G401.6 (cell line): ENCODE data around the gene ZNF28.
"Not testable (repeated sequence)": the region's sequence is repeated elsewhere in the genome, so short reads cannot be mapped to it uniquely, and the experiment has no call there.

Experiments used
- FAIRE-seq: peaks from 2 replicates; lab custom pipeline; 2012; peaks lifted over from hg19 to GRCh38; lab: Jason Lieb, UNC

The ZNF28 gene

DNA sequence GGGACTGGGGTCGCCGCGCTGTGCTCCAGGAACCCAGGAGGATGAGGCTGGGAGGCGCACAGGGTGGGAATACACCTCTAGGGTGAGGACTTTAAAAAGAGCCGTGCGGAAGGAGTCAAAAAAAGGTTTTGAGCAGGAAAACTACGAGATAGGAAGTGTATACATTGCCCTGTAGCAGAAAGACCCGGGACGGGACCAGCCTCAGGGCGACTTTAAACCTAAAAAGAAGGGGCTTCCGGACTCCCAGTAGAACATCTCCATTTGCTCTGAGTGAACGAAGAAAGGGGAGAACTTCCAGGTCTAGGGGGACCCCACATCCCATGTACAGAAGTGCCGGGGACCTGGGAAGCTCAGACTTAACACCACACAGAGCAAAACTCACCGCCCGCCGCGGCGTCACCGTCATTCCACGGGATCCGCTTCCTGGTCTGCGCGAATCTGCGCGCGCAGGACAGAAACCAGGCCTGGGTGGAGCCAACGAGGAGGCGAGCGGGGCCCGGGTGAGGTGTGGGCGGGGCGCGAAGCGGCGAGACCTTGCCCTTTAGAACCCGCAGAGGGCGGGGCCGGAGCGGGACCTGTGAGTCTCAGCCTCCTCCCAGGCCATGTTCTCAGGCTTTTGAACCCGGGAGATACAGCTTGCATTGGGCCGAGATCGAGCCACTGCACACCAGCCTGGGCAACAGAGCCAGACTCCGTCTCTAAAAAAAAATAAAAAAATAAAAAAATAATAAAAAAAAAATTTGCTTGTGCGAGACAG lies at the start of gene ZNF28:
ZNF28 (minus strand) TSS at position 430 of the 757 bp plus-strand sequence. CDS start 3,675 bp downstream, outside the sequence.
- not testable (repeated sequence) for FAIRE-seq

DNA sequence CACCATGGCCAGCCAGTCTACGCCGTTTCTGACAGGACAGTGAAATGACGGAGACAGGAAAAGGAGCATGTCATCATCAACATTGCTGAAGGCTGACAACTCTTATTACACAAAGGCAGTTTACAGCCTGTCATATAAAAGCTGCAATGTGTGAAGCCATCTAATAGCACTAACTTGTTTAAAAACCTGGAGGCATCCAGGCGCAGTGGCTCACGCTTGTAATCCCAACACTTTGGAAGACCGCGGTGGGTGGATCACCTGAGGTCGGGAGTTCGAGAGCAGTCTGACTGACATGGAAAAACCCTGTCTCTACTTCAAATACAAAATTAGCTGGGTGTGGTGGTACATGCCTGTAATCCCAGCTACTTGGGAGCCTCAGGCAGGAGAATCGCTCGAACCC lies 46.6 kb upstream of the ZNF28 start:
- FAIRE-seq, result not testable (repeated sequence)

DNA sequence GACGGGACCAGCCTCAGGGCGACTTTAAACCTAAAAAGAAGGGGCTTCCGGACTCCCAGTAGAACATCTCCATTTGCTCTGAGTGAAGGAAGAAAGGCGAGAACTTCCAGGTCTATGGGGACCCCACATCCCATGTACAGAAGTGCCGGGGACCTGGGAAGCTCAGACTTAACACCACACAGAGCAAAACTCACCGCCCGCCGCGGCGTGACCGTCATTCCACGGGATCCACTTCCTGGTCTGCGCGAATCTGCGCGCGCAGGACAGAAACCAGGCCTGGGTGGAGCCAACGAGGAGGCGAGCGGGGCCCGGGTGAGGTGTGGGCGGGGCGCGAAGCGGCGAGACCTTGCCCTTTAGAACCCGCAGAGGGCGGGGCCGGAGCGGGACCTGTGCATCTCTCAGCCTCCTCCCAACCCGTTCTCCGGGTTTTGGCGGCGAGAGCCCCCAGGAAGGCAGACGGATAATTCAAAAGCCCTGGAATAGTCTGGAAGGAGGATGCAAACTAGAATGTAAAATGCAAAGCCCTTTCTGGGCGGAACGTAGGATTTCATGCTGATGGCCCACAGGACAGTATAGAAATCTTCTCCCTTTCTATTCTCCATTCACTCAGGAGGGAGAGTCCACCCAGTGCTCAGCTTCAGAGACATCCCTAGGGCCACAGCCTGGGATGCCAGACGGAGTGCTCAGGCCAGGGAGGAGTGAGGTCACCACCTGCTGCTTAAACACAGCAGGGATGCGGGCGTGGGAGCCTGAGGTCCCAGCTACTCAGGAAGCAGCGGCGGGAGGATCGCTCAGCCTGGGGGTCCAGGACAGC lies 36.2 kb upstream of the ZNF28 start, which contains the start of gene ZNF468:
ZNF468 (minus strand) TSS at position 242 of the 814 bp plus-strand sequence. CDS start 3,347 bp downstream, outside the sequence.
- FAIRE-seq, result not testable (repeated sequence)

DNA sequence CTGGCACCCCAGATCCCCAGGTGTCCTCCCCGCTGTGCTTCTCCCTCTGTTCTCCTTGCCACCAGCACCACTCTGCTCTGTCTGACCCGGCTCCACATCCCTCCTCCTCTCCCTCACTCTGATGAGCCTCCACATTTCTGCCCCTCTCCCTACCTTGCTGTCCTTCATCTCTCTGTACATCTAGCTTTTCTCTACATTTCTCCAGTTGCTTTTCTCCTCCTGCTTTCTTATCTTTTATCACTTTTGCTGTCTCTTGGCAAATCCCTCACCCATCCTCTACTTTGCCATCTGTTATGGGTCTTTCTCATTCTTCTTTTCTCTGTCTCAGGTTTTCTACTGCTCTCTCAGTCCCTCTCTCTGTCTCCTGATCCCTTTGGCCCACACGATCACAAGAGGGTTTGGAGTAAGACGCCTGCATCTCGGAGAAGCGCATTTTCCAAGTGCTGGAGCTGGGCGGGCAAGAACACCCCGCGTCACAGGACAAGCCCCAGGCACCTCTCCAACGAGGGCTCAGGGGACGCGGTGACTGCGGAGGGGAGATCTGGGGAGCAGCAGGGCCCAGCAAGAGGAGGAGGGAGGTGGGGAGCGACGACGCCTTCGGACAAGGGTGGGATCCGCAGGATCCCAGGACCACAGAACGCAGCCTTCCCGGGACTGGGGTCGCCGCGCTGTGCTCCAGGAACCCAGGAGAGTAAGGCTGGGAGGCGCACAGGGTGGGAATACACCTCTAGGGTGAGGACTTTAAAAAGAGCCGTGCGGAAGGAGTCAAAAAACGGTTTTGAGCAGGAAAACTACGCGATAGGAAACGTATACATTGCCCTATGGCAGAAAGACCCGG lies 35.3 kb upstream of the ZNF28 start:
- not testable (repeated sequence) for FAIRE-seq

DNA sequence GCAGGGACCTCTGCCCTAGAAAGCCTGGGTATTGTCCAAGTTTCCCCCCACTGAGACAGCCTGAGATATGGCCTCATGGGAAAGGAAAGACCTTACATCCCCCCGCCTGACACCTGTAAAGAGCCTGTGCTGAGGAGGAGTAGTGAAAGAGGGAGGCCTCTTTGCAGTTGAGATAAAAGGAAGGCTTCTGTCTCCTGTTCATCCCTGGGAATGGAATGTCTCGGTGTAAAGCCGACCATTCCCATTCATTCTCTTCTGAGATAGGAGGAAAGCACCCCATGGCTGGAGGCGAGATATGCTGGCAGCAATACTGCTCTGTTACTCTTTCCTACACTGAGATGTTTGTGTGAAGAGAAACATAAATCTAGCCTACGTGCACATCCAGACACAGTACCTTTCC lies 25.9 kb upstream of the ZNF28 start:
- not testable (repeated sequence) for FAIRE-seq

DNA sequence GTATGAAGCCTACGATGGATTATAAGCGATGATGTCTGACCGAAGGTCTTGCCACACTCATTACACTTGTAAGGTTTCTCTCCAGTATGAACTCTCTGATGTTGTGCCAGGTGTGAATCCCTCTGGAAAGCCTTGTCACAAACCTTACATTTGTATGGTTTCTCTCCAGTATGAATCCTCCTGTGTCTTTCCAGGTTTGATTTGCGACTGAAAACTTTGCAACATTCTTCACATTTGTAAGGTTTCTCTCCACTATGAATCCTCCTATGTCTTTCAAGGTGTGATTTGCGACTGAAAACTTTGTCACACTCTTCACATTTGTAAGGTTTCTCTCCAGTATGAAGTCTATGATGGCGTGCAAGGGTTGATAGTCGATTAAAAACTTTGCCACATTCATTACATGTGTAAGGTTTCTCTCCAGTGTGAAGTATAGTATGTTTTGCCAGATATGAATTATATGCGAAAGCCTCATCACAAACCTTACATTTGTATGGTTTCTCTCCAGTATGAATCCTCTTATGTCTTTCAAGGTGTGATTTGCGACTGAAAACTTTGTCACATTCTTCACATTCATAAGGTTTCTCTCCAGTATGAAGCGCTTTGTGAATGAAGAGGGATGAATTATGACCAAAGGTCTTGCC lies 19.5 kb upstream of the ZNF28 start:
- not testable (repeated sequence) for FAIRE-seq

DNA sequence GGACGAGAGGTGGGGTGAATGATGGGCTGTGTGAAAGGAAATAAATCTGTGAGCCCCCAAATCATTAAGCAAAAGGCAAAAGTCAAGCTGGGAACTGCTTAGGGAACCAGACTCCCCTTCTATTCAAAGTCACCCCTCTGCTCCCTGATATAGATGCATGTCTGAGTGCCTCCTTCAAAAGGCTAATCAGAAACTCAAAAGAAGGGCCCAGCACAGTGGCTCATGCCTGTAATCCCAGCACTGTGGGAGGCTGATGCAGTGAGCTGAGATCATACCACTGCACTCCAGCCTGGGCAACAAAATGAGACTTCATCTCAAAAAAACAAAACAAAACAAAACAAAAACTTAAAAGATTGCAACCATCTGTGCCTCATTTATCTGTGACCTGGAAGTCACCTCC lies 12.9 kb upstream of the ZNF28 start:
- FAIRE-seq, result not testable (repeated sequence)

DNA sequence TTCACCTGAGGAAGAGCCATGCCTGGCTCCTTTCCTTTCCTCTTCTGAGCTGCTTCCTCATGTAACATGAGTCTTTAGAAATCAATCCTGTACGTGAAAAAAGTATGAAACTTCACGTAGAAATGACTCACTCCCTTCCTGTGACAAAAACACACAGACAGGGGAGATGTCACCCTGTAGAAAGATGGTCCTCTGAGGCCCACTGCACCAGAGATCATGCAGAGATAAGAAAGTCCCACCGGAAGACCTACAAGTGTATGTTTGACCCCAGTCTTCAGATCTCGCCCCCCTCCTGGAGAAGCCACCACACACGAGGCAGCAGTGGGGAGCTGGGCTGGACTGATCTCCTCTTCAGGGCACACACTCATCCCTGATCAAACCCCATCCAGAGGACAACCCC lies 12.1 kb upstream of the ZNF28 start:
- FAIRE-seq, result not testable (repeated sequence)

DNA sequence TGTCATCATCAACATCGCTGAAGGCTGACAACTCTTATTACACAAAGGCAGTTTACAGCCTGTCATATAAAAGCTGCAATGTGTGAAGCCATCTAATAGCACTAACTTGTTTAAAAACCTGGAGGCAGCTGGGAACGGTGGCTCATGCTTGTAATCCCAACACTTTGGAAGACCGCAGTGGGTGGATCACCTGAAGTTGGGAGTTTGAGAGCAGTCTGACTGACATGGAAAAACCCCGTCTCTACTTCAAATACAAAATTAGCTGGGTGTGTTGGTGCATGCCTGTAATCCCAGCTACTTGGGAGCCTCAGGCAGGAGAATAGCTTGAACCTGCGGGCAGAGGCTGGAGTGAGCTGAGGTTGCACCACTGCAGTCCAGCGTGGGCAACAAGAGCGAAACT lies 8.4 kb upstream of the ZNF28 start:
- not testable (repeated sequence) for FAIRE-seq

DNA sequence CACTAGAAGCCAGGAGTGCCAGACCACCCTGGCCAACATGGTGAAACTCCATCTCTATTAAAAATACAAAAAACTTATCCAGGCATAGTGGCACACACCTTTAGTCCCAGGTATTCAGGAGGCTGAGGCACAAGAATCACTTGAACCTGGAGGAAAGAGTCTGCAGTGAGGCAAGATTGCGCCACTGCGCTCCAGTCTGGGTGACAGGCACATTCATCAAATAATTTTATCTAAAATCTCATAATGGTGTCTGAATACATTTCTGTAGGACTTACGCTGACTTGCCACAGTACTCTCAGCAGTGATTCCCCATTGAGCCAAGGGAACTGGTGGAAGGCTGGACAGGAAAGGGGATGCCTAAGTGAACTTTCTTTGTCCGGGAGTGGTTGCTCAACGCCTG lies 4.3 kb upstream of the ZNF28 start:
- no peak for FAIRE-seq

DNA sequence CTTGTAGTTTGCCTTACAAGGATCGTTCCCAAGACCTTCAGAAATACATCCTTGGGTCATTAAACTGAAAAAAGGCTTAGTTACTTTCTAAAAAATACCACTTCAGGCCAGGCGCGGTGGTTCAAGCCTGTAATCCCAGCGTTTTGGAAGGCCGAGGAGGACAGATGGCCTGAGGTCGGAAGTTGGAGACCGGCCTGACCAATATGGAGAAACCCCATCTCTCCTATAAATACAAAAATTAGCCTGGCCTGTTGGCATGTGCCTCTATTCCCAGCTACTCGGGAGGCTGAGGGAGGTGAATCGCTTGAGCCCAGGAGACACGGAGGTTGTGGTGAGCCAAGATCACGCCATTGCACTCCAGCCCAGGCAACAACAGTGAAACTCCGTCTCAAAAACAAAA lies 2.2 kb upstream of the ZNF28 start:
- FAIRE-seq, result no peak

DNA sequence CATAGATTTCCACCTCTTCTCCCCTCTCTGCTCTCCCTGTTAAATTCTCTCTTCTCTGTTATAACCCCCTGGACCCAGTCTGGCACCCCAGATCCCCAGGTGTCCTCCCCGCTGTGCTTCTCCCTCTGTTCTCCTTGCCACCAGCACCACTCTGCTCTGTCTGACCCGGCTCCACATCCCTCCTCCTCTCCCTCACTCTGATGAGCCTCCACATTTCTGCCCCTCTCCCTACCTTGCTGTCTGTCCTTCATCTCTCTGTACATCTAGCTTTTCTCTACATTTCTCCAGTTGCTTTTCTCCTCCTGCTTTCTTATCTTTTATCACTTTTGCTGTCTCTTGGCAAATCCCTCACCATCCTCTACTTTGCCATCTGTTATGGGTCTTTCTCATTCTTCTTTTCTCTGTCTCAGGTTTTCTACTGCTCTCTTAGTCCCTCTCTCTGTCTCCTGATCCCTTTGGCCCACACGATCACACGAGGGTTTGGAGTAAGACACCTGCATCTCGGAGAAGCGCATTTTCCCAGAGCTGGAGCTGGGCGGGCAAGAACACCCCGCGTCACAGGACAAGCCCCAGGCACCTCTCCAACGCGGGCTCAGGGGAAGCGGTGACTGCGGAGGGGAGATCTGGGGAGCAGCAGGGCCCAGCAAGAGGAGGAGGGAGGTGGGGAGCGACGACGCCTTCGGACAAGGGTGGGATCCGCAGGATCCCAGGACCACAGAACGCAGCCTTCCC lies 795 bp downstream of the ZNF28 start:
- FAIRE-seq, result not testable (repeated sequence)

DNA sequence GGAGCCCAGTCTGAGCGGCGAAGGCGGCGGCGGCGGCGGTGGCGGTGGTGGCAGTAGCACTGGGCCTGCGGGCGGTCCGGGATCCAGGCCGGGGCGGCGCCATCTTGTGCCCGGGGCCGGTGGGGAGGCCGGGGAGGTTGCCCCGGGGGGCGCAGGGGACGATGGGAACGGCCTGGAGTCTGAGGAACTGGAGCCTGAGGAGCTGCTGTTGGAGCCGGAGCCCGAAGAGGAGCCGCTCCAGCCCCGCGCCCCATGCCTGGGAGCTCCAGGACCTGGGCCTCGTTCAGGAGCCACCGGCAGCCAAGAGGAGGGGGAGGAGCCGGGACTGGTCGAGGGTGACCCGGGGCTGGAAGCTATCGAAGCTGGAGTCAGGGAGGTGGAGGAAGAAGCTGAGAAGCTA lies 11.6 kb downstream of the ZNF28 start:
- FAIRE-seq, result no peak

DNA sequence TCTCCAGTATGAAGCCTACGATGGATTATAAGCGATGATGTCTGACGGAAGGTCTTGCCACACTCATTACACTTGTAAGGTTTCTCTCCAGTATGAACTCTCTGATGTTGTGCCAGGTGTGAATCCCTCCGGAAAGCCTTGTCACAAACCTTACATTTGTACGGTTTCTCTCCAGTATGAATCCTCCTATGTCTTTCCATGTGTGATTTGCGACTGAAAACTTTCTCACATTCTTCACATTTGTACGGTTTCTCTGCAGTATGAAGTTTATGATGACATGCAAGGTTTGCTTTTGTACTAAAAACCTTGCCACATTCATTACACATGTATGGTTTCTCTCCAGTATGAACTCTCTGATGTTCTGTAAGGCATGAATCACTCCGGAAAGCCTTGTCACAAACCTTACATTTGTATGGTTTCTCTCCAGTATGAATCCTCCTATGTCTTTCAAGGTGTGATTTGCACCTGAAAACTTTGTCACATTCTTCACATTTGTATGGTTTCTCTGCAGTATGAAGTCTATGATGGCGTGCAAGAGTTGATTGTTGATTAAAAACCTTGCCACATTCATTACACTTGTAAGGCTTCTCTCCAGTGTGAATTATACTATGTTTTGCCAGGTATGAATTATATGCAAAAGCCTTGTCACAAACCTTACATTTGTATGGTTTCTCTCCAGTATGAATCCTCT lies 21.3 kb downstream of the ZNF28 start:
- not testable (repeated sequence) for FAIRE-seq

DNA sequence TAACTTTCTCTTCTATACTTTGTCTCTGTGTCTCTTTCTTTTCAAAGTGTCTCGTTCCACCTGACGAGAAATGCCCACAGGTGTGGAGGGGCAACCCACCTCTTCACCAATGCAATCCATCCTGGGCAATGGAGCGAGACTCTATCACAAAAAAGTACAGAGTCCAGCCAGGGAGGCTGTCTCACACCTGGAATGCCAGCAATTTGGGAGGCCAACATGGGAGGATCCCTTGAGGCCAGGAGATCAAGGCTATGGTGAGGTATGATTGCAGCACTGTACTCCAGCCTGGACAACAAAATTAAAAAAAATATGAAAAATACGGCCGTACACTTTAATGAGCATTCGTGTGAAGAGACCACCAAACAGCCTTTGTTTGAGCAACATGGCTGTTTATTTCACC lies 32.0 kb downstream of the ZNF28 start:
- FAIRE-seq, result no peak

DNA sequence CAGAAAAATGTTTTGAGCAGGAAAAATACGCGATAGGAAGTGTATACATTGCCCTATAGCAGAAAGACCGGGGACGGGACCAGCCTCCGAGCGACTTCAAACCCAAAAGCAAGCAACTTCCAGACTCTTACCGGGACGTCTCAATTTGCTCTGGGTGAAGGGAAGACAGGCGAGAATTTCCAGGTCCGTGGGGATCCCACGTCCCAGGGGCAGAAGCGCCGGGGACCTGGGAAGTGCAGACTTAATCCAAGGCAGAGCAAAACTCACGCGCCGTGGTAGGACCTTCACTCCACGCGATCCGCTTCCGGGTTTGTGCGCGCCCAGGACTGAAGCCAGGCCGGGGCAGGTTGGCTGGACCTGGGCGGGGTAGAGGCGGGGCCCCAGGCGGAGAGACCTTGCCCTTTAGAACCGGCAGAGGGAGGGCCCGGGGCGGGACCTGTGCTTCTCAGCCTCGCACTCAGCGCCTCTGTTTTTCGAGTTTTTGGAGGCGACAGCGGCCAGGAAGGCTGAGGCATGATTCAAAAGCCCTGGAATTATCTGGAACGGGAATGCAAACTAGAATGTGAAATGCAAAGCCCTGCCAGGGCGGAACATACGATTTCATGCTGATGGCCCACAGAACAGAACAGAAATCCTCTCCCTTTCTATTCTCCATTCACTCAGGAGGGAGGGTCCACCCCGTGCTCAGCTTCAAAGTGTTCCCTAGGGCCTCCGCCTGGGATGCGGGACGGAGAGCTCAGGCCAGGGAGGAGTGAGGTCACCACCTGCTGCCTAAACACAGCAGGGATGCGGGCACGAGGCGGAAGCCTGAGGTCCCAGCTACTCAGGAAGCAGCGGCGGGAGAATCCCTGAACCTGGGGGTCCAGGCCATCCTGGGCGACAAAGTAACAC lies 34.7 kb downstream of the ZNF28 start, which contains the start of gene ZNF600:
ZNF600 (minus strand) TSS at position 328 of the 891 bp plus-strand sequence. CDS start 7,903 bp downstream, outside the sequence.
- FAIRE-seq, result not testable (repeated sequence)

DNA sequence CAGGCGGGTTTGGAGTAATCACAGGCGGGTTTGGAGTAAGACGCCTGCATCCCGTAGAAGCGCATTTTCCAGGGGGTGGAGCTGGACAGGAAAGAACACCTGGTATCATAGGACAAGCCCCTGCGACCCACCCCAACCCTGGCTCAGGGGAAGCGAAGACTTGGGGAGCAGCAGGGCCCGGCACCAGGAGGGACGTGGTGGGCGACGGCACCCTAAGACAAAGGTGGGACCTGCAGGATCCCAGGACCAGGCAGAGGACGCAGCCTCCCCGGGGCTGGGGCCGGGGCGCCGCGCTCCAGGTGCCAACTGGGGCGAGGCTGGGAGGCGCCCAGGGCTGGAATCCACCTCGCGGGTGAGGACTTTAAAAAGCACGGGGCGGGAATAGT lies 35.4 kb downstream of the ZNF28 start:
- no peak for FAIRE-seq

DNA sequence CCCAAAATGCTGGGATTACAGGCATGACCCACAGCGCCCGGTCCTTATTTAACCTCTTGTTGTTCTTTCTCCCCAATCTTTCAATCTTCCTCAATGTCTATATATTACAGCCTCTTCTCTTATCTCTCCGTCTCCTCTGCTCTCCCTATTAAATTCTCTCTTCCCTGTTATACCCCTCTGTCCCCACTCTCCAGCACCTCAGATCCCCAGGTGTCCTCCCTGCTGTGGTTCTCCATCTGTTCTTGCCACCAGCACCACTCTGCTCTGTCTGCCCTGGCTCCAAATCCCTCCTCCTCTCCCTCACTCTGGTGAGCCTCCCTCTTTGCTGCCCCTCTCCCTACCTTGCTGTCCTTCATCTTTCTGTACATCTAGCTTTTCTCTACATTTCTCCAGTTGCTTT lies 35.9 kb downstream of the ZNF28 start:
- FAIRE-seq, result no peak

DNA sequence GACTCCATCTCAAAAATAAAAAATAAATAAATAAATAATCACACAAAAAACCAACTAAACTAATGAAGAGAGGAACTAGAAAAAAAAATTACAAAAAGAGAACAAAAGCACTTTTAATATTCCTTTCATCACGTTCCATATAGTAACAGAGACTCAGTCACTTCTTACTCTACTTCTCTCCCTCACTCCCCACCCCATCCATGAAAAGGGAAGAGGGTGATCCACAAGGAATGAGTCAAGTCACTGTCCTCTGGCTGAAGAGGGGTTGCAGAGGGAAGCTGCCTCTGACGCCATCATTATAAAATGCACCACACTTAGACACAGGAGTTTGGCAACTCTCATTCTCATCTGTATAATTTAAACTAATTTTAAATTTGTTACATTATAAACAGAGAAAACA lies 38.6 kb downstream of the ZNF28 start:
- not testable (repeated sequence) for FAIRE-seq
